Esophagus mucosa (tissue), 1 donor: ENCODE data around the gene COL9A3. TPM values are rescaled to one million over a fixed set of nuclear protein-coding genes. Genes with fewer than 3 reads are reported as not detected.

Experiments
- ATAC-seq: fragments of 200-7000 bp; cut with Tn5 transposase; one replicate; pipeline ENCODE4 v1.9.1; 2020
- total RNA-seq: library from RNA; stranded (reverse); gene quantifications from one replicate; pipeline ENCODE4 v1.2.4, GENCODE V29; 2023
- donor health status: DM: yes; HTN: yes; CAD: no.

The COL9A3 gene
- total RNA-seq, 1 donor from 2014 or later, result 1.5 TPM

DNA sequence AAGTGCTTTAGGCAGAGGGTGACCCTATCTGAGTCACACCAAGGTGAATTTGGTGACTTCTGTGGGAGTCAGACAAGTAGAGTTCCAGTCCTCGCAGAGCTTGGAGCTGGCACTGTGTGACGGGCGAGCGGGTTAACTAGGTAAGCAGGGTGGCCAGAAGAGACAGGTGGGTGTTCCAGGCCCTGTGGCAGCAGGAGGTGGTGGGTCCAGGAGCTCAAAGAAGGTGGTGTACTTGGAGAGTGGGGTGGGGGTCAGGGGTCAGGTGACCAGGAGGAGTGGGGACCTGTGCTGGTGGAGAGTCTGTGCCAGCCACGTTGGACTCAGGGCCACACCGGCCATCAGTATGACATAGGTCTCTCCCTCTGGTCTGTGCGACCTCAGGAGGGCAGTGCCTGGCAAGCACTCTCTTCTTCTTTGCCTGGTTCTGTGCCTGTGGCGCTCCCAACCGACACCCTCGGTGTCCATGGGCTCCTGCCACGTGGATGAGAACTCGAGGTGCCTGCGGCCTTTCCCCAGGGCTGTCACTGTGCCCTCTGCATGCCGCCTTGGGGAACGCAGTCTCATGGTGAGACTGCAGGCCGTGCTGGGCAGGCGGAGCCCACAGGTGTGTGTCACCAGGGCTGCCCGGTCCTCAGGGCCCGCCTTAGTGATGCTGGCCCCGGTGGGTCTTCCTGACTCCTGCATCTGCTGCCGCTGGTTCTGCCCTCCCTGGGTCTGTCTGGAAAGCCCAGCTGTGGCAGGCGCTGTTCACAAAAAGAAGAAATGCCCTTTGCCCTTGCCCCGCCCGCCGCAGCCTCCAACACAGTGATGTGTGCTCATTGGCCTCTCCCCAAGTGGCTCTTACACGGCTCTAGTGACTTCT lies 18.9 kb upstream of the COL9A3 start:
- no peak for ATAC-seq

DNA sequence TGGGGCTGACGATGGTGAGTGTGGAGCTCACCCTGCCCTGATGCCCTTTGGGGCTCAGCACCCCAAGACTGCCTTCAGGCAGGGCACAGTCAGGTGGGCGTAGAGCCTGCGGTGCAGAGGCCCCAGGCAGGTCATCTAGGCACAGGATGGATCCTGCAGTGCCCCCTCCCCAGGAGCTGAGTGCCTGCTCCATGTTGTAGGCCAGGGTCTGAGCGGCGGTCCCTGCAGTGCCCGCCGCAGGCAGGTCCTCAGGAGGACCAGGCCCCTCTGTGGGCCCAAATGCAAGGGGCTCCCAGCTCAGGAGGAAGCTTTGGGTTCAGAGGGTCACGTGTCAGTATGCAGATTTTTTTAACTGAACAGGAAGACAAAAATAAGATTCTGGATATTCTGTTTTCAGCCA lies 17.8 kb upstream of the COL9A3 start:
- ATAC-seq, result no peak

DNA sequence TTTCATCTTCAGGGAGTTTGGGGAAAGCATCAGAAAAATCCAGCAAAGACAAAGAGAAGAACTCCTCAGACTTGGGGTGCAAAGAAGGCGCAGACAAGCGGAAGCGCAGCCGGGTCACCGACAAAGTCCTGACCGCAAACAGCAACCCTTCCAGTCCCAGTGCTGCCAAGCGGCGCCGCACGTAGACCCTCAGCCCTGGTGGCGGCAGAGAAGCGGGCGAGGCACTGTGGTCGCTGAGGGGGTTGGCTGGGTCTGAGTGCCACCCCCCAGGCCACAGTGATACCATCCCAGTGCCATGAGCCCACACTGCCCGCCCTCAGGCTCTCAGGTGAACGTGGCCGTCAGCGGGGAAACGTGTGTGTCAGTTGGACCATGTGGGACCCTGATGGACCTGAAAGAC lies 17.4 kb upstream of the COL9A3 start:
- no peak for ATAC-seq

DNA sequence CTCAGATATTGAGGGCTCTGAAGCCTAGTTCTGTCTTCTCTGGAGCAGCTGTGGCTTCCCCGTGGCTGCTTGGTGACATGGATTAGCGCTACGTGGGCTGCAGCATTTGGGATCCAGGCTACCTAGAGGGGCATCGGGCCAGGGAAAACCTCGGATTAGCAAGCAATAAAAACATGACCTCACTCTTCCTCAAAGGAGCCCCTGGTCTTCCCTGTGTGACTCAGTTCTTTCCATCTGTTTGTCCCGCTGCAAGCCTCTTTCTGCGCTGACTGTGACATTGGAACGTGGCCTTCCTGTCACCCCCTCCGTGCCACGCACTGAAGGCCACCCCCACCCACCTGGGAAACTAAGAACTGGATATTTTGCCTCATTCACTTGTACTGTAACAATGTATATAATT lies 17.0 kb upstream of the COL9A3 start:
- no peak for ATAC-seq

DNA sequence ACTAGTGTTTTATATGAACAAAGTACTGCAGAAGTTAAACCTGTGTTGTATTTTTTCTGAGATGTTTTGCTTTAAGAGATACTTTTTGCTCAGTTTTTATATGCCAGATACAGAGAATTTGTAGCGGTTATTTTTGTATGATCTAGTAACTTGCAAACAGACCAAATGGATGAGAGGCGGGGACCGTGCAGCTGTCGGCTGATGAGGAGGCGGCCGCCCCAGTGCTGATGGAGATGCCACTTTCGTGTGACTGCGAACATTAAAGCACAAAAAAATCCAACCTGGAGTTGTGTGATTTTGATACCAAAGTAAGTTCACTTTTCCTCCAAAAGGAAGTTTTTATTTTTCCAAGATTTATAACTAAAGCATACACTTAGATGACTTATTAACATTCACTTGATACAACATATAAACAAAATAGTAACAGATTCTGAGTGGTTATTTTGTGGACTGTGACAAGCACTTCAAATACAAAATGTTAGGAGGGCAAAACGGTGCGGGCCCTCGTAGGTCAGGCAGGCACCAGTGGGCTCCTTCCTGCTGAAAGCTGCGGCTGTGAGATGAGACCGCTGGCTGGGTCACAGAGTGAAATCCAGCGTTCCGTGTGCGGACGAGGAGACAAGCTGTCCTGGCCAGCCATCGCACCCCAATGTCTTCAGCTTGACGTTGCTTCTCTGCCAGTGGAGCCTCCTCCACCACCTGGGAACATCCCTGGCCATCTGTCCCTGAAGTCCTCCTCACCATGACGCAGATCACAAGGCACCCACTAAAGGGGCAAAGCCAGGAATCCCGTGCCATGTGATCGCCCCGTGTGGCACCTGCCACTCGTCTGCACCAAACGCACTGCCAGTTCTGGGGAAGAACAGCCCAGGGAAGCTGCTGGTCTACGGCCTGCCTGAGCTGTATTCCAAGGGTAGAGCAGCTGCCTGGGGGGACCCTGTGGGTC lies 16.3 kb upstream of the COL9A3 start:
- ATAC-seq, result no peak

DNA sequence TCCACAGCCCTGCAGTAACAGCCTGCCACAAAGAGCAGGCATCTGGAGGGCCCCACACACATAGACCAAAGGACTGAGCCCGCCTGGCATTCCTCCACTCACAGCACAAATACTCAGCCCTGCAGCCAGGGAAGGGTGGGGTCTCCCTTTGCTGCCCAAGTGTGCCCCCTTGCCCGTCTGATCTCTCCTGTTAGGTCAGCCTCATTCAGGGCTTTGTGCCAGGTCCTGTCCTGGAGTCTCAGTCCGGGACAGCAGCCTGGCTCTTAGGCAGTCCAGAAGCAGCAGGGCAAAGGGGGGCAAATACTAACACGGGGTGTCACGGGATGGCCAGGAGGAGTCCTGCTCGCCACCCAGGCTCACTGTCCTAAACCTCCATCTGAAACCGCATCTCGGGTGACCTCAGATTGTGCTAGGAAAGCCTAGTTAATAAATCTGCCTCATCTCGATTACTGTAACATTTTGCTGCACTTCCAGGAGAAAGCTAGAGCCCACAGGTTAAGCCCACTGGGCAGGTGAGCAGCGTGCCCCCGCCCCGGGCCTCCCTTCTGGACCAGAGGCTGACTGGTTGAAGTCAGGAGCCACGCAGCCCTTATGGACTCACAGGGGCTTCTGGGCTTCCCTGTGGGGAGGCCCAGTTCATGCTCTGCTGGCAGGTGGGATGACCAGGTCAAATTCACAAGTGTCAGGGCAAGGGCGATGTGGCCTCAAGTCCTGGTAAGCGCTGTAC lies 15.4 kb upstream of the COL9A3 start:
- no peak for ATAC-seq

DNA sequence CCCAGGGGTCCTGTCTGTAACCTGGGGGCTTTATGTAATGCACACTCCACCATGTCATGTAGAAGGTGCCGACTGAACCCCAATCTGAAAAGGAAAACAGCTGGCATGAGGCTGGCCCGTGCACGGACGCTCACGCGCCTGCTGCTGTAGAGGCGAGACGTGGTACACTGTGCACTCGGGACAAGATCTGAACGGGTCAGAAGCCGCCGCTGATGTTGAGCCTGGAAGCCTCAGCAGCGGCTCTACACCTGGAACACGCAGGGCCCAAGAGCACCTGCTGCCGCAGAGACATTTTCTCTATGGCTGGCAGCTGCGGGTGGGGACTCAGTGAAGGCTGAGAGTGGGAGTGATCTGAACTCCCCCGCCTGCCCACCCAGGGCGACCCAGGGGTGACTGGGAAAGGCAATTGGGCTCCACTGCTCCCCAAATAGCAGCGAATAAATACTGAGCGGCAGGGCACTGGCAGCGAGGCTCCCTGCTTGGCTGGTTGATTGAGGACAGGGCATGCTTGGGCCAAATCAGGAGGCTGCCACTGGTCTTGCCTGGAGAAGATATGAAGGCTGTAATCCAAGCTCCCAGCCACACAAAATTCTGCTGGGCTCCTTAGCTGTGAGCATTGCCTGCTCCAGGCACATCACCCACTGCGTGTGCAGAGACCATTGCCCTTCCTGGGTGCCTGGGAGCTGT lies 14.7 kb upstream of the COL9A3 start:
- no peak for ATAC-seq

DNA sequence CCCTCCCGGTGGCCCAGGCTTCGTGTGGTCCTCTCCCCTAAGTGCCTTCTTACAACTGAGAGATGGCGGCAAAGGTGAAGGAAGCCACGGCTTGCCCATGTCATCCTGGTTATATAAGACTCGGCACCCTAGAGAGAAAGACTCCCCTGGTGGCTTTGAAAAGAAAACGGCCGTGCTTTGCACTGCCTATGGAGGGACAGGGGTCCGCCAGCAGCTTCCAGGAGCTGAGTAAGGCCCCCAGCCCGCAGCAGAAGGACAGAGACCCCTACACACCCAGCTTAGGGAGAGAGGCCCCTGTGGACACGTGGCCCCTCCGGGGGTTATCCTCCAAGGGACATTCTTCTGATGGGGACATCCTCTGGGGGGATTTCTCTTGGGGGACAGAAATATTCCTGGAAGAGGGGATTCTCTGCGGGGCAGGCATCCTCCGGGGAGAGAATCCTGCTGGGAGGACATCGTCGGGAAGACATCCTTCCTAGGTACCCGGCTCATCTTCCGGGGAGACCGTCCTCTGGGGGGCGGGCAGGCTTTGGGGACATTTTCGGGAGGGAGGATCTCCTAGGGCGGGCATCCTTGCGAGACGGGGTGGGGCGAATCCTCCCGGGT lies 12.7 kb upstream of the COL9A3 start:
- no peak for ATAC-seq

DNA sequence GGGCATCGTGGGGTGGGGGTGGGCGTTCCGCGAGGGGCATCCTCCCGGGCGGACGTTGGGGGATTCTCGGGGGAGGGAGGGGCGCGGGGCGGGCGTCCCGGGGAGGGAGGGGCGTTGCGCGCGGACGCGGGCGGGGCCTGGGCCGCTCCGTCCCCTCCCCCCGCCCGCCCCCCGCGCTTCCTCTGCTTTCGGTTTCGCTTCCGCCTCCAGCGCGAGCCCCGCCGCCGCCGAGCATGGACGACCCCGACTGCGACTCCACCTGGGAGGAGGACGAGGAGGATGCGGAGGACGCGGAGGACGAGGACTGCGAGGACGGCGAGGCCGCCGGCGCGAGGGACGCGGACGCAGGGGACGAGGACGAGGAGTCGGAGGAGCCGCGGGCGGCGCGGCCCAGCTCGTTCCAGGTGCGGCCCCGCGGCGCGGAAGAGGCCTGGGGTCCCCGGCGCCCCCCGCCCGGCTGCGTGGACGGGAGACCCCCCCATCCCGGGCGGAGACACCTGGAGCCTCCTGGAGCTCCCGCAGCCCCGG lies 12.2 kb upstream of the COL9A3 start, which contains the start of gene OGFR:
OGFR (plus strand) TSS at position 209 of the 528 bp plus-strand sequence; CDS start at position 234, 25 bp downstream.
- peak; percentile 11 for ATAC-seq

DNA sequence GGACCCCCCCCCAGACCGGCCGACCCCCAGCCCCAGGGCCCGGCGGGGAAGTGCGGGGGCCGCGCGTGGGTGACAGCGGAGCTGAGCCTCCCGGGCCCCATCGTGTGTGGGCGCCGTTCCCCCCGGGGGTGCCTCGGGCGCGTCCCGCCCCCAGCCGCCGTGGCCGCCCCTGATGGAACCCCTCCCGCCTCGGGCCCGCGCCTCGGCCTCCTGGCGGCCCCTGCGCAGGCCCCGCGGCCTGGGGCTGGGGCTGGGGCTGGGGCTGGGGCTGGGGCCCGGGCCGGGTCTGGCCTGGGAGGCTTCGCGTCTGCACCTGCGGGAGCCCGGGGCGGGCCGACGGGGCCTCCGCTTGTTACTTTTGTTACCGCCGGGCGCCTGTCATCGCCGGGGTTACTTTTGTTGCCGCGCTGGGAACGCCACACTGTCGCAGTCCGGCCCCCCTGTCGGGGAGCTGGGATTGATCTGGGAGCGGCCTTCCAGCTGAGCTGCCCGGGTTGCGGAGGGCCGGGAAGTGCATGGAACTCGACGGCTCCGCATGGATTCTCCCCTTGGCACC lies 11.6 kb upstream of the COL9A3 start:
- ATAC-seq, result peak; percentile 15

DNA sequence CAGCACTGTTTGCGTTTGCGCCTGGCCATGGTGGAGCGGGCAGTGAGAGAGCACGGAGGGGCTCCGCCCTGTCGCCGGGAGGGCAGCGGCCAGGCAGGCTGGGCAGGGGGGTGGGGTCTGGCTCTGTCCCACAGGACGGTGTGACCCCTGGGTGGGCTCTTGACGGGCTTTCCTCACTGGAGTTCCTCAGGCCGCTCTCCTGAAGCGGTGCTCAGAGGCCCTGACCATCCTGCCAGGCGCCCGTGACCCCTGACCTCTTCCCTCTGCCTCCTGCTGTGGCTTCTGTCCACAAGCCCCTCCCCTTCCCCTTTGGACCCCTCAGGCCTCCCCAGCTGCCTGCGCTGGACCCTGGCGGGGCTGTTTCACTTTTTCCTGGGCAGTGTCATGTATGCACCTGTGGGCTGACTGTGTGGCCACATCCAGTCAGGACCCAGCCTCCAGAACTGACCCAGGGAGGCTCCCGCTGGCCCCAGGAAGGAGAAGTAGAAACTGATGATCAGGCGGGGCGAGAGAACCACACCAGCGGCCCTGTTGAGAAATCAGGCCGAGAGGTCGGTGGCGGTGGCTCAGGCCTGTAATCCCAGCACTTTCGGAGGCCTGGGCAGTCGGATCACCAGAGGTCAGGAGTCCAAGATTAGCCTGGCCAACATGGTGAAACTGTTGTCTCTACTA lies 11.0 kb upstream of the COL9A3 start:
- peak; percentile 5 for ATAC-seq

DNA sequence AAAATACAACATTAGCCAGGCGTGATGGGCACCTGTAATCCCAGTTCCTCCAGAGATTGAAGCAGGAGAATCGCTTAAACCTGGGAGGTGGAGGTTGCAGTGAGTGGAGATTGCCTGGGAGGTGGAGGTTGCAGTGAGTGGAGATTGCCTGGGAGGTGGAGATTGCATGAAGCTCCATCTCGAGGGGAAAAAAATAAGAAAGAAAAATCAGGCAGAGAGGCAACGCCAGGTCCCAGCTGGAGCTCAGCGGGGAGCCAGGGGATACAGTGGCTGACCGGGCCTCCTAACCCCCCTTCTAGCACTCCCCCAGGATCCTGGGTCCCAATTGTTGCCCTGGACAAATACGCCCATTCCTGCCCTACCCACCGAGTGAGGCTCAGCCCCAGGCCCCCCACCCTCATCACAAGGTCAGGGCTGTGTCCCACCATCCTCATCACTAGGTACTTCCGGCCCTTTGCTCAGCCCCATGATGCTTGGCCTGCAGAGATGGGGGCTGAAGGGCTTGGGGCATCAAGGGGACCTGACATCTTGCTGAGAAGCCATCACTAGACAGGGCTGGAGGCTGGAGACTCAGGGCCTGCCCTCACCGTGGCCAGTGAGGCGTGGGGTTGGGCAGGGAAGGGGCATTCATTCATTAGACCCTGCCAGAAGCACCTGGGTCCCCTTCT lies 10.3 kb upstream of the COL9A3 start:
- no peak for ATAC-seq

DNA sequence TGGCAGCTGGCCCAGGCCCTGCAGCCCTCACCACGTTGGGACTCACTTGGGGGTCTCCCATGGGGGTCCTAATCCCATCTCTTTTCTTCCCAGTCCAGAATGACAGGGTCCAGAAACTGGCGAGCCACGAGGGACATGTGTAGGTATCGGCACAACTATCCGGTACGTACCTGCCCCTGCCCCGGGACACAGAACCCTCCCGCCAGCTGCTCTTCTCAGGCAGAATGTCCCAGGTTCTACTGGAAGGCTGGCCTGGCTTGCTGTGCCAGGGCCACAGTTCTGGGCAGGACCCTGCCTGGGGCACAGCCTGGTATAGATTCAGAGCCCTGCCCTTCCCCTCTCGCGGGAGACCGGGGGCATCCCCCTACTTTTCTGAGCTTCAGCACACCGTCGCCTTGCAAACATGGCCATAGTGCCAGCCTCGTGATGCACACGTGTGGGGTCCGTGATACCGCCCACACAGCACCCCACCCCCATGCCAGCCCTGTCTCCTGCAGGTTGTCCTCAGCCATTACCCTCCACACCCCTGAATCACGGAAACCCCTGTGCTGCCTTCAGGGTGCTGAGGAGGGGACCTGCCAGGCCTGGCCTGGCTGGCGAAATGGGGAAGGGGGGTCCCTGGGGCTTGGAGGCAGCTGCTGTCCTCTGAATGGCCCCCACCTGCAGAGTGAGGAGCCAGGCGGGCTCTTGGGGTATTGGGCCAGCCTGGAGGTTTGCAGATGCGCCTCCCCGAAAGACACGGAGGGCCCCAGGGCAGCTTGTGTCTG lies 9.2 kb upstream of the COL9A3 start:
- ATAC-seq, result no peak

DNA sequence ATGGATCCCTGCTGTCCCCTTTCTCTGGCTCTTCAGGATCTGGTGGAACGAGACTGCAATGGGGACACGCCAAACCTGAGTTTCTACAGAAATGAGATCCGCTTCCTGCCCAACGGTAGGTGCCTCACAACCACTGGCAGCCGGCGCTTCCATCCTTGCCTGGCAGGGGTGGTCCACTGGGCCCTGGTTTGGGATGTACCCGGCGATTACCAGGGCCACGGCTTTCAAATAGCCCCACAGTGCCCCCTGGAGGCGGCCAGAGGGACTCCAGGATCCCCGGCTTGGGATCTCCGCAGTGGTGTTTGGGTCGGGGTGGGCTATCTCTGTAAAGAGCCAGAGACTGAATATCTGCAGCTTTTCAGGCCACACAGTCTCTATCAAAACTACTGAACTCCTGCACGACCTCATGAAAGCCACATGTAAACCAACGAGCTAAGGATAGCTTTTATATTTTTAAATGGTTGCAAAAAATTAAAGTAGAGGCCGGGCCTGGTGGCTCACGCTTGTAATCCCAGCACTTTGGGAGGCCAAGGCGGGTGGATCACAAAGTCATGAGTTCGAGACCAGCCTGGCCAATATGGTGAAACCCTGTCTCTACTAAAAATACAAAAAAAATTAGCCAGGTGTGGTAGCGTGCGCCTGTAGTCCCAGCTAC lies 8.5 kb upstream of the COL9A3 start:
- peak; percentile 30 for ATAC-seq

DNA sequence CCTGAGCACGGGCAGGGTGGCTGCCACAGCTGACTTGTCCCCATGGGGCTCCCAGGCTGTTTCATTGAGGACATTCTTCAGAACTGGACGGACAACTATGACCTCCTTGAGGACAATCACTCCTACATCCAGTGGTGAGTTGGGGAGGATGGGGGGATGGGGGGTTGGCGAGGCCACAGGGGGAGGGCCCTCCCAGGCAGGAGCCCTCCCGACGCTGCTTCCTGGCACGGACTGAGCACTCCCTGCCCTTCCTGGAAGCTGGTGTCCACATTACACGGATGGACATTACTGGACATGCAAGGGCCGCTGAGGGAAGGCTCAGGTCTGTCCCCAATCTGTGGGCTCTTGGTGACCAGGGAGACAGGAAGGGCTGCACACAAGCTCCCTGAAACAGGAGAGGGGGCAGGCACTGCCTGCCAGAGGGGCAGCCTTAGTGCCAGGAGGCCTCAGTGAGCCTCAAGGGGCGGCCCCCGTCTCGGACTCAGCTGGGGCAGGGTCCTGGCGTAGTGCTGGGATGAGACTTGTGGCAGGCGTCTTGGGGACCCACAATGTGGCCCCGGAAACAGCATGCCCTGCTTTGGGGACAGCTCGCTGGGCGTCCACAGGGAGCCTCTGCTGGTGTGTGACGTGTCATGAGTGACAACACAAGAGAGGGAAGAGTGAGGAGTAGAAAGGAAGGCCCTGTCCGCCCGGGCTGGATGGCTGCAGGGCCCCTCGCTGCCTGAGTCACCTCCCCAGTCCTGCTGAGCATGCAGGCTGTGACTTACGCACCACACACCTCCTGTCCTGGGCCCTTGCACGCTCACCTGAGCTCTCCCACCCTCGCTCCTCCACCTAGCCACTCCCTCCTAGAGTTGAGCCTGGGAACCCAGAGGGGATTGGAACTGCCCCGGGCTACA lies 7.1 kb upstream of the COL9A3 start:
- ATAC-seq, result no peak

DNA sequence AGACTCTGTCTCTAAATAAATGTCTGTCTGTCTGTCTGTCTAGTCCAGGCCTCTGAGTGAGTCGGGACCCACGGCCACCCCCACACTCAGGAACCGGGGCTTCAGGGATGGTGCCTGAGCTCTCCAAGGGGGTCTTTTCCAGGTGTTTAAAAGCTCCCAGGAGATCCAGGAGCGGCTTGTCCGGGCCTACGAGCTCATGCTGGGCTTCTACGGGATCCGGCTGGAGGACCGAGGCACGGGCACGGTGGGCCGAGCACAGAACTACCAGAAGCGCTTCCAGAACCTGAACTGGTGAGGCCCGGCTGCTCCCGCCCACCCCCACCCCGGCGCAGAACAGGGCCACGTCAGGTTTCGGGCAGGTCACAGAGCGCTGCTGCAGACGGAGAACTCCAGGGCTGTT lies 5.5 kb upstream of the COL9A3 start:
- ATAC-seq, result no peak

DNA sequence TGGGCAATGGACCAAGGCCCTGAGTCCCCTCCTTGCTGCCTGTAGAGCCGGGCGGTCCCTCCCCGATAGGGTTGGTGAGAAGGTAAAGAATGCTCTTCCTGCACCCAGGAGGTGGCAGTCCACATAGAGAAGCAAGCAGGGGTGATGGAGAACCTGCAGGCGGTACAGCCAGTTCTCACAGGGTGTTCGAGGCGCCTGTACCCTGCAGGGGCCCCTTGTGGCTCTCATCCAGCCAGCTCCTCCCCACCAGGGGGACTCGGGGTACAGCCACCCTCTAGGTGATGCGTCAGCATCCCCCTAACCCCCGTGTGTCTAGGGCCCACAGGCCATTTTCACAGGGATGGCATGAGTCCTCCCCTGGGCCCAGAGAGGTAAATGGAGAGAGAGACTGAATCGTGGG lies 5.1 kb upstream of the COL9A3 start:
- ATAC-seq, result no peak
